Activated CD4-positive, alpha-beta memory T cell treated with anti-CD3 and anti-CD28 coated beads, Interleukin-2, amount 10 ng/mL, durations not matched to agents 7 days and 5 days (primary cell): ENCODE data around the gene PARD6G. TPM values are rescaled to one million over a fixed set of nuclear protein-coding genes. Genes with fewer than 3 reads are reported as not detected.
"Not testable (repeated sequence)": the region's sequence is repeated elsewhere in the genome, so short reads cannot be mapped to it uniquely, and the experiment has no call there.

Source experiments
- CTCF ChIA-PET: fragments of 350-600 bp; sonication (Branson Sonifier 250); formaldehyde crosslinking; loops from one replicate; lab custom pipeline; 2021; ENCODE audit warnings: antibody characterized with exemption, inconsistent platforms; lab: Charles Lee
- POLR2A ChIA-PET: fragments of 350-600 bp; sonication (Branson Sonifier 250); formaldehyde crosslinking; loops from one replicate; lab custom pipeline; 2021; ENCODE audit warnings: antibody characterized with exemption; lab: Charles Lee
- DNase-seq: peaks from one replicate; pipeline ENCODE4 v3.0.0-alpha.2; 2020
- H3K27ac Mint-ChIP-seq: one replicate; pipeline ENCODE4 v1.8.0; 2021; ENCODE audit warnings: mild to moderate bottlenecking, mixed read lengths
- H3K27me3 Mint-ChIP-seq: one replicate; pipeline ENCODE4 v1.8.0; 2021; ENCODE audit warnings: mixed read lengths
- H3K36me3 Mint-ChIP-seq: one replicate; pipeline ENCODE4 v1.8.0; 2021; ENCODE audit warnings: low read depth, mixed read lengths
- H3K4me1 Mint-ChIP-seq: one replicate; pipeline ENCODE4 v1.8.0; 2021; ENCODE audit warnings: mixed read lengths
- H3K4me3 Mint-ChIP-seq: one replicate; pipeline ENCODE4 v1.8.0; 2021; ENCODE audit warnings: mild to moderate bottlenecking, mixed read lengths
- H3K9me3 Mint-ChIP-seq: one replicate; pipeline ENCODE4 v1.8.0; 2021; ENCODE audit warnings: mixed read lengths
- total RNA-seq, 2 experiments: library from RNA; stranded (reverse); gene quantifications; one replicate each; pipeline ENCODE4 v1.2.3, GENCODE V29; 2021

Gene PARD6G
- total RNA-seq, result under 1 TPM; 0.20 to 0.33 TPM

GRCh38 chr18:80247393-80247841 lies at the start of gene PARD6G:
TSS of gene PARD6G (minus strand) at chr18:80247514. CDS start at chr18:80247348, 166 bp downstream.
- POLR2A ChIA-PET, result no interaction called here
- H3K36me3 Mint-ChIP-seq, result no peaks in the 10 kb centered on the region
- H3K4me1 Mint-ChIP-seq, result peaks cover 3% of the 10 kb centered on the region
- no peak within 1 kb of the TSS for H3K27ac Mint-ChIP-seq
- H3K4me3 Mint-ChIP-seq, result peak within 1 kb of the TSS; percentile 44
- CTCF ChIA-PET, result no interaction called here
- no peaks in the 10 kb centered on the region for H3K9me3 Mint-ChIP-seq
- peak; percentile 59 for DNase-seq
- H3K27me3 Mint-ChIP-seq, result peaks cover 49% of the 10 kb centered on the region

- H3K4me3 Mint-ChIP-seq, H3K9me3 Mint-ChIP-seq, CTCF ChIA-PET, H3K27me3 Mint-ChIP-seq, POLR2A ChIA-PET, H3K27ac Mint-ChIP-seq, H3K4me1 Mint-ChIP-seq, H3K36me3 Mint-ChIP-seq: not testable (repeated sequence)
- DNase-seq, result peak; percentile 38
Observed at GRCh38 chr18:80262241-80263033, 15.1 kb upstream of the PARD6G start.

- H3K4me1 Mint-ChIP-seq, result no peaks in the 10 kb centered on the region
- H3K27ac Mint-ChIP-seq, result no peak overlapping the region
- H3K4me3 Mint-ChIP-seq, result no peak overlapping the region
- no peaks in the 10 kb centered on the region for H3K9me3 Mint-ChIP-seq
- H3K27me3 Mint-ChIP-seq, result no peaks in the 10 kb centered on the region
- POLR2A ChIA-PET, result no interaction called here
- no peaks in the 10 kb centered on the region for H3K36me3 Mint-ChIP-seq
- no peak for DNase-seq
- CTCF ChIA-PET, result interaction anchor here (1.0 to 2.0 kb wide), 2 partner anchors 89 to 102 kb away, joined by 3 to 11 read pairs; no protein-coding TSS in a partner anchor
Observed at GRCh38 chr18:80259610-80260009, 12.3 kb upstream of the PARD6G start.

- CTCF ChIA-PET, result interaction anchor here (2.0 kb wide), 1 partner anchor 101 kb away, joined by 11 read pairs; no protein-coding TSS in a partner anchor
Observed at GRCh38 chr18:80258640-80259039, 11.3 kb upstream of the PARD6G start.

GRCh38 chr18:80257579-80258543 lies 10.5 kb upstream of the PARD6G start:
- H3K4me3 Mint-ChIP-seq, H3K27me3 Mint-ChIP-seq, H3K27ac Mint-ChIP-seq, H3K9me3 Mint-ChIP-seq, H3K36me3 Mint-ChIP-seq, H3K4me1 Mint-ChIP-seq, POLR2A ChIA-PET: not testable (repeated sequence)
- CTCF ChIA-PET, result interaction anchor here (3.1 kb wide), 1 partner anchor 86 kb away, joined by 14 read pairs; no protein-coding TSS in a partner anchor
- peak; percentile 63 for DNase-seq

More at GRCh38 chr18:80258640-80259039, 11.3 kb upstream of the PARD6G start:
- H3K4me1 Mint-ChIP-seq, result no peaks in the 10 kb centered on the region
- POLR2A ChIA-PET, result no interaction called here
- DNase-seq, result no peak
- no peaks in the 10 kb centered on the region for H3K27me3 Mint-ChIP-seq
- no peaks in the 10 kb centered on the region for H3K36me3 Mint-ChIP-seq
- no peaks in the 10 kb centered on the region for H3K9me3 Mint-ChIP-seq
- no peak overlapping the region for H3K4me3 Mint-ChIP-seq
- H3K27ac Mint-ChIP-seq, result no peak overlapping the region

GRCh38 chr18:80254971-80255500 lies 7.7 kb upstream of the PARD6G start:
- H3K27me3 Mint-ChIP-seq, result peaks cover under 1% of the 10 kb centered on the region

GRCh38 chr18:80253871-80254492 lies 6.7 kb upstream of the PARD6G start:
- Mint-ChIP-seq H3K36me3 (no peaks in the 10 kb centered on the region), H3K27me3 (peaks cover 11% of the 10 kb centered on the region)

More at GRCh38 chr18:80254971-80255500, 7.7 kb upstream of the PARD6G start:
- no peak for DNase-seq
- Mint-ChIP-seq H3K4me1 (no peaks in the 10 kb centered on the region), H3K36me3 (no peaks in the 10 kb centered on the region), H3K9me3 (no peaks in the 10 kb centered on the region), H3K27ac (no peak overlapping the region), H3K4me3 (no peak overlapping the region)
- ChIA-PET POLR2A (interaction anchor here (1.2 kb wide), 1 partner anchor 84 kb away, joined by 3 read pairs; no protein-coding TSS in a partner anchor), CTCF (interaction anchor here (2.6 to 3.1 kb wide), 2 partner anchors 84 to 96 kb away, joined by 10 to 14 read pairs; no protein-coding TSS in a partner anchor)

GRCh38 chr18:80253236-80253635 lies 5.9 kb upstream of the PARD6G start:
- no peak overlapping the region for H3K4me3 Mint-ChIP-seq
- CTCF ChIA-PET, result interaction anchor here (1.5 kb wide), 1 partner anchor 95 kb away, joined by 6 read pairs; no protein-coding TSS in a partner anchor
- no peaks in the 10 kb centered on the region for H3K36me3 Mint-ChIP-seq
- H3K27ac Mint-ChIP-seq, result no peak overlapping the region
- no peaks in the 10 kb centered on the region for H3K9me3 Mint-ChIP-seq
- H3K27me3 Mint-ChIP-seq, result peaks cover 17% of the 10 kb centered on the region
- no peaks in the 10 kb centered on the region for H3K4me1 Mint-ChIP-seq
- no peak for DNase-seq
- POLR2A ChIA-PET, result no interaction called here

More at GRCh38 chr18:80253871-80254492, 6.7 kb upstream of the PARD6G start:
- Mint-ChIP-seq H3K27ac (no peak overlapping the region), H3K9me3 (no peaks in the 10 kb centered on the region), H3K4me3 (no peak overlapping the region), H3K4me1 (no peaks in the 10 kb centered on the region)
- ChIA-PET POLR2A (no interaction called here), CTCF (interaction anchor here (1.5 kb wide), 1 partner anchor 96 kb away, joined by 6 read pairs; no protein-coding TSS in a partner anchor)
- DNase-seq, result no peak

- ChIA-PET POLR2A (interaction anchor here (0.5 kb wide), 1 partner anchor 1155 kb away, joined by 3 read pairs; no protein-coding TSS in a partner anchor), CTCF (interaction anchor here (0.8 to 1.4 kb wide), 2 partner anchors 81 to 94 kb away, joined by 4 read pairs; no protein-coding TSS in a partner anchor)
- no peak overlapping the region for H3K4me3 Mint-ChIP-seq
- peaks cover 24% of the 10 kb centered on the region for H3K27me3 Mint-ChIP-seq
- H3K27ac Mint-ChIP-seq, result no peak overlapping the region
- H3K4me1 Mint-ChIP-seq, result no peaks in the 10 kb centered on the region
- no peaks in the 10 kb centered on the region for H3K9me3 Mint-ChIP-seq
- DNase-seq, result no peak
- H3K36me3 Mint-ChIP-seq, result no peaks in the 10 kb centered on the region
Observed at GRCh38 chr18:80252136-80252535, 4.8 kb upstream of the PARD6G start.

GRCh38 chr18:80251700-80252099 lies 4.4 kb upstream of the PARD6G start:
- Mint-ChIP-seq H3K27ac (no peak overlapping the region), H3K36me3 (no peaks in the 10 kb centered on the region), H3K4me1 (no peaks in the 10 kb centered on the region), H3K9me3 (no peaks in the 10 kb centered on the region), H3K27me3 (peaks cover 24% of the 10 kb centered on the region), H3K4me3 (no peak overlapping the region)
- DNase-seq, result no peak
- ChIA-PET CTCF (interaction anchor here (0.8 to 1.4 kb wide), 2 partner anchors 81 to 94 kb away, joined by 4 read pairs; no protein-coding TSS in a partner anchor), POLR2A (no interaction called here)

GRCh38 chr18:80250740-80251364 lies 3.5 kb upstream of the PARD6G start:
- no peak for DNase-seq
- Mint-ChIP-seq H3K27ac (no peak overlapping the region), H3K9me3 (no peaks in the 10 kb centered on the region), H3K4me1 (peaks cover 3% of the 10 kb centered on the region), H3K36me3 (no peaks in the 10 kb centered on the region), H3K4me3 (no peak overlapping the region), H3K27me3 (peaks cover 27% of the 10 kb centered on the region)
- CTCF ChIA-PET, result no interaction called here
- POLR2A ChIA-PET, result no interaction called here
